K562 (cell line): Measurements from ENCODE around the gene CHCHD1. TPM values are rescaled to one million over a fixed set of nuclear protein-coding genes. Genes with fewer than 3 reads are reported as not detected.

Experiments
- ARID1B ChIP-seq: fragments of 450-650 bp; IDR thresholded peaks from 2 replicates; pipeline ENCODE4 v1.6.1; 2016; ENCODE audit warnings: antibody characterized with exemption, mild to moderate bottlenecking, inconsistent platforms
- KAT7 ChIP-seq: sonication (generic); formaldehyde crosslinking; IDR thresholded peaks from 2 replicates; pipeline ENCODE4 v1.8.0; 2022; ENCODE audit warnings: missing genetic modification reagents, mild to moderate bottlenecking, borderline replicate concordance
- MAZ ChIP-seq, 2 experiments: fragments of 450-650 bp in 1 of 2; sonication (generic) in 1 of 2; formaldehyde crosslinking; IDR thresholded peaks in 1 of 2; conservative IDR thresholded peaks in 1 of 2; 2 replicates each; pipeline versions ENCODE4 v1.4.0 to v1.5.0; 2020; ENCODE audit warnings: mild to moderate bottlenecking in 1 of 2, missing genetic modification reagents in 1 of 2
- NR1H2 ChIP-seq: sonication (generic); formaldehyde crosslinking; IDR thresholded peaks from 2 replicates; pipeline ENCODE4 v1.4.0; 2020; ENCODE audit warnings: mild to moderate bottlenecking, missing genetic modification reagents
- PCBP1 ChIP-seq: fragments of 200-400 bp; formaldehyde crosslinking; IDR thresholded peaks from 2 replicates; pipeline ENCODE4 v1.6.1; 2018; ENCODE audit warnings: mild to moderate bottlenecking, low read depth, low read length; ENCODE audit not compliant: poor library complexity, severe bottlenecking
- RBM39 ChIP-seq: fragments of 200-400 bp; formaldehyde crosslinking; optimal IDR thresholded peaks from 2 replicates; pipeline ENCODE3; 2018; ENCODE audit warnings: low read depth, low read length
- SP1 ChIP-seq: sonication (generic); formaldehyde crosslinking; IDR thresholded peaks from 2 replicates; pipeline ENCODE4 v1.8.1; 2022; ENCODE audit warnings: mild to moderate bottlenecking, missing genetic modification reagents
- TAL1 ChIP-seq: fragments of 450-650 bp; IDR thresholded peaks from 2 replicates; pipeline ENCODE4 v1.6.1; 2016; ENCODE audit warnings: mild to moderate bottlenecking
- TARDBP ChIP-seq: fragments of 450-650 bp; IDR thresholded peaks from 2 replicates; pipeline ENCODE4 v1.6.1; 2016
- TCF3 ChIP-seq: sonication (generic); formaldehyde crosslinking; IDR thresholded peaks from 2 replicates; pipeline ENCODE4 v1.4.0; 2020; ENCODE audit warnings: mild to moderate bottlenecking, missing genetic modification reagents
- ZNF57 ChIP-seq: fragments of 450-650 bp; formaldehyde crosslinking; IDR thresholded peaks from 2 replicates; pipeline ENCODE4 v1.4.0; 2020; ENCODE audit warnings: mild to moderate bottlenecking, moderate library complexity
- polyA plus RNA-seq, 8 experiments: library from polyadenylated mRNA; depleted of rRNA in 4 of 8; stranded (reverse) in 5 of 8; unstranded in 3 of 8; fragments of >200 nt; fragmentation: Nextera tagmentation in 2 of 8; fragmentation: Illumina TruSeq in 1 of 8; extraction: Ambion mirVana in 2 of 8; extraction: Trizol in 1 of 8; gene quantifications; 2 replicates each; pipeline versions ENCODE4 v1.2.1 to v1.2.3, GENCODE V29; 2011 to 2014; ENCODE audit warnings: inconsistent platforms in 1 of 8, missing spikeins in 1 of 8
- total RNA-seq, 7 experiments: library from RNA; depleted of rRNA in 6 of 7; stranded (reverse); fragments of >200 nt in 6 of 7; fragmentation: Illumina TruSeq in 2 of 7; extraction: Trizol in 2 of 7; gene quantifications; 2 replicates each; pipeline versions ENCODE4 v1.2.1 to v1.2.3, GENCODE V29; 2011 to 2021; ENCODE audit warnings: low replicate concordance in 1 of 7
- TF ChIP-seq, protein P1 (sequence below): fragments of 200-800 bp; sonication (Bioruptor generic); IDR thresholded peaks from 2 replicates; pipeline ENCODE4 v1.6.1; 2017; ENCODE audit warnings: missing genetic modification characterization, missing compliant biosample characterization
- TF ChIP-seq, protein P2 (sequence below): fragments of 250-450 bp; sonication (Bioruptor Pico); IDR thresholded peaks from 2 replicates; pipeline ENCODE4 v1.9.0; 2021; ENCODE audit warnings: mild to moderate bottlenecking

CHCHD1 gene
- total and polyA plus RNA-seq, 9 of the 15 experiments (the other 6 are each of a cell fraction or from before 2014, with no cell fraction given): 52.9 to 126 (median 83.4) TPM

DNA sequence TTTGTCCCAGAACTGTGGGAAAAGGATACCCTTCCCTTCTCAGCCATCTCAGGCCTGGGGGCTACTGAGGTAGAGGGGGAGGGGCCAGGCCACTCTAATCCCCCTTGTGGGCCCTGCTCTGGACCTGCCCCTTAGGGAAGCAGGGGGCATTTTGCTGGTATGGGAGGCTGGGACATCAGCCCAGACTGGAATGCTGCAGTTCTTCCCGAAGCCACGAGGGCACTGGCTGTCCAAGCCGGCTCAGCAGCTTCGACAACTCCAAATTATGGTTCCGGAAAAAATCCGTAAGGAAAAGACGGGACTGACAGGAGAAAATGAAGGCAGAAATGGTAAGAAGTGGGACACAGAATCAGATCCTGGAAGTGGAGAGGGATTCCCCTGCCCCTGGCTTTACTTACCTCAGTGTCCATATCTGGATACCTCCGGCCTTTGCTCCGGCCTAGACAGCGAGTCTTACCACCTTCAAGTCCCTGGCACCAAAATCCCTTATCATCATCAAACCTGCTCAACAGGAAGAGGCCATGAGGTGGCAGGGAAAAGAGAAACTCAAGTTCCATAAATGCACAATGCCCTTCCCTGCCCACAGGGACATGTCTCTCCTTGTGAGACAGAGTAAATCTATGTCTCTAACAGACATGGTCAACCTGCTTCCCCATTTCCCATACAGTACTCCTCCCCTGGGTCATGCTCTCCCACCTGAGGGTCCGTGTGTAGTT lies 20.6 kb downstream of the CHCHD1 start (continued):
- TF ChIP-seq, protein P1, sequence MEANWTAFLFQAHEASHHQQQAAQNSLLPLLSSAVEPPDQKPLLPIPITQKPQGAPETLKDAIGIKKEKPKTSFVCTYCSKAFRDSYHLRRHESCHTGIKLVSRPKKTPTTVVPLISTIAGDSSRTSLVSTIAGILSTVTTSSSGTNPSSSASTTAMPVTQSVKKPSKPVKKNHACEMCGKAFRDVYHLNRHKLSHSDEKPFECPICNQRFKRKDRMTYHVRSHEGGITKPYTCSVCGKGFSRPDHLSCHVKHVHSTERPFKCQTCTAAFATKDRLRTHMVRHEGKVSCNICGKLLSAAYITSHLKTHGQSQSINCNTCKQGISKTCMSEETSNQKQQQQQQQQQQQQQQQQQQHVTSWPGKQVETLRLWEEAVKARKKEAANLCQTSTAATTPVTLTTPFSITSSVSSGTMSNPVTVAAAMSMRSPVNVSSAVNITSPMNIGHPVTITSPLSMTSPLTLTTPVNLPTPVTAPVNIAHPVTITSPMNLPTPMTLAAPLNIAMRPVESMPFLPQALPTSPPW (CRISPR knock-in tag): no peak
- TF ChIP-seq TAL1 (no peak), SP1 (CRISPR knock-in tag) (no peak), ARID1B (no peak), NR1H2 (CRISPR knock-in tag) (no peak), KAT7 (no peak), MAZ (CRISPR knock-in tag; conservative IDR thresholded peaks at IDR 0.05 in 1 of 2, IDR thresholded peaks at IDR 0.05 in 1 of 2) (no peak), PCBP1 (no peak), ZNF57 (CRISPR knock-in tag) (0 out of 2 replicates have a peak, but pooled peaks have one; percentile 20), RBM39 (no peak), TARDBP (no peak), TCF3 (CRISPR knock-in tag) (no peak)
- TF ChIP-seq, protein P2, sequence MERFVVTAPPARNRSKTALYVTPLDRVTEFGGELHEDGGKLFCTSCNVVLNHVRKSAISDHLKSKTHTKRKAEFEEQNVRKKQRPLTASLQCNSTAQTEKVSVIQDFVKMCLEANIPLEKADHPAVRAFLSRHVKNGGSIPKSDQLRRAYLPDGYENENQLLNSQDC: no peak
